SK-N-SH treated with all-trans-retinoic acid at 6 μM for 48 hours (cell line): ENCODE results near the gene PLPPR5.
A peak's percentile ranks its signal among the peaks of the same experiment; 100 is the strongest.

ENCODE experiments used
- ATAC-seq: fragments of 200-7000 bp; cut with Tn5 transposase; 3 replicates; pipeline ENCODE4 v1.9.1; 2020; ENCODE audit warnings: mild to moderate bottlenecking, moderate library complexity
- ARNTL ChIP-seq: fragments of 450-650 bp; formaldehyde crosslinking; IDR thresholded peaks from 2 replicates; pipeline ENCODE4 v1.5.0; 2020; ENCODE audit warnings: low read depth, mild to moderate bottlenecking, moderate library complexity, borderline replicate concordance
- BACH2 ChIP-seq: fragments of 250-450 bp; sonication (Bioruptor Pico); IDR thresholded peaks from 2 replicates; pipeline ENCODE4 v1.9.0; 2021; ENCODE audit warnings: mild to moderate bottlenecking, borderline replicate concordance
- ESRRG ChIP-seq: fragments of 250-450 bp; sonication (Bioruptor Pico); IDR thresholded peaks from 2 replicates; pipeline ENCODE4 v1.6.1; 2021; ENCODE audit warnings: mild to moderate bottlenecking
- ISL1 ChIP-seq: fragments of 250-450 bp; sonication (Bioruptor Pico); IDR thresholded peaks from 2 replicates; pipeline ENCODE4 v2.1.2; 2022; ENCODE audit warnings: mild to moderate bottlenecking, moderate library complexity
- OSR1 ChIP-seq: fragments of 250-450 bp; sonication (Bioruptor Pico); IDR thresholded peaks from 2 replicates; pipeline ENCODE4 v1.8.0; 2022; ENCODE audit warnings: moderate library complexity, mild to moderate bottlenecking, inconsistent platforms
- PPARA ChIP-seq: fragments of 250-450 bp; sonication (Bioruptor Pico); IDR thresholded peaks from 2 replicates; pipeline ENCODE4 v1.5.0; 2020; ENCODE audit warnings: mild to moderate bottlenecking, borderline replicate concordance
- RARB ChIP-seq: fragments of 250-450 bp; sonication (Bioruptor Pico); IDR thresholded peaks from 2 replicates; pipeline ENCODE4 v1.8.0; 2021; ENCODE audit warnings: mild to moderate bottlenecking, moderate library complexity
- SNAI2 ChIP-seq: fragments of 250-450 bp; sonication (Bioruptor Pico); IDR thresholded peaks from 2 replicates; pipeline ENCODE4 v1.5.0; 2020; ENCODE audit warnings: mild to moderate bottlenecking, moderate library complexity
- TCF4 ChIP-seq: fragments of 250-450 bp; sonication (Bioruptor Pico); IDR thresholded peaks from 2 replicates; pipeline ENCODE4 v1.8.0; 2021; ENCODE audit warnings: mild to moderate bottlenecking, moderate library complexity, borderline replicate concordance
- TOX ChIP-seq: fragments of 250-450 bp; sonication (Bioruptor Pico); IDR thresholded peaks from 2 replicates; pipeline ENCODE4 v1.8.0; 2021; ENCODE audit warnings: mild to moderate bottlenecking, moderate library complexity, borderline replicate concordance
- ZFP30 ChIP-seq: fragments of 450-650 bp; formaldehyde crosslinking; IDR thresholded peaks from 2 replicates; pipeline ENCODE4 v1.5.0; 2022; ENCODE audit warnings: mild to moderate bottlenecking, moderate library complexity
- ZNF565 ChIP-seq: fragments of 450-650 bp; formaldehyde crosslinking; conservative IDR thresholded peaks from 2 replicates; pipeline ENCODE4 v1.5.0; 2020; ENCODE audit warnings: low read depth, mild to moderate bottlenecking, moderate library complexity
- ZNF70 ChIP-seq: fragments of 450-650 bp; formaldehyde crosslinking; IDR thresholded peaks from 2 replicates; pipeline ENCODE4 v1.5.0; 2020; ENCODE audit warnings: mild to moderate bottlenecking, moderate library complexity
- ZNF8 ChIP-seq: fragments of 450-650 bp; formaldehyde crosslinking; IDR thresholded peaks from 2 replicates; pipeline ENCODE4 v1.5.0; 2020; ENCODE audit warnings: mild to moderate bottlenecking, moderate library complexity
- TF ChIP-seq, protein P1 (sequence below): fragments of 250-450 bp; sonication (Bioruptor Pico); IDR thresholded peaks from 2 replicates; pipeline ENCODE4 v1.5.0; 2020; ENCODE audit warnings: mild to moderate bottlenecking, moderate library complexity
- TF ChIP-seq, protein P2 (sequence below): fragments of 250-450 bp; sonication (Bioruptor Pico); IDR thresholded peaks from 2 replicates; pipeline ENCODE4 v1.8.0; 2021; ENCODE audit warnings: low read depth, mild to moderate bottlenecking, moderate library complexity, borderline replicate concordance
- TF ChIP-seq, protein P3 (sequence below): fragments of 250-450 bp; sonication (Bioruptor Pico); IDR thresholded peaks from 2 replicates; pipeline ENCODE4 v1.5.1; 2021; ENCODE audit warnings: mild to moderate bottlenecking, moderate library complexity
- TF ChIP-seq, protein P4 (sequence below): fragments of 250-450 bp; sonication (Bioruptor Pico); IDR thresholded peaks from 2 replicates; pipeline ENCODE4 v1.8.0; 2020; ENCODE audit warnings: mild to moderate bottlenecking, moderate library complexity, borderline replicate concordance
- TF ChIP-seq, protein P5 (sequence below): fragments of 250-450 bp; sonication (Bioruptor Pico); IDR thresholded peaks from 2 replicates; pipeline ENCODE4 v1.5.1; 2020; ENCODE audit warnings: low read depth, mild to moderate bottlenecking, moderate library complexity

The PLPPR5 gene

GRCh38 chr1:99004861-99005442 is at the start of gene PLPPR5:
Gene PLPPR5, minus strand, starts transcription at chr1:99004861. Its CDS starts 190 bp downstream, at chr1:99004671.
- ATAC-seq: peak; percentile 81
- TF ChIP-seq PPARA (CRISPR knock-in tag) (no peak), ARNTL (CRISPR knock-in tag) (no peak), ZNF70 (no peak), BACH2 (CRISPR knock-in tag) (no peak), ZNF8 (CRISPR knock-in tag) (no peak), ESRRG (CRISPR knock-in tag) (no peak), RARB (no peak), TCF4 (CRISPR knock-in tag) (no peak)
- TF ChIP-seq, protein P1, sequence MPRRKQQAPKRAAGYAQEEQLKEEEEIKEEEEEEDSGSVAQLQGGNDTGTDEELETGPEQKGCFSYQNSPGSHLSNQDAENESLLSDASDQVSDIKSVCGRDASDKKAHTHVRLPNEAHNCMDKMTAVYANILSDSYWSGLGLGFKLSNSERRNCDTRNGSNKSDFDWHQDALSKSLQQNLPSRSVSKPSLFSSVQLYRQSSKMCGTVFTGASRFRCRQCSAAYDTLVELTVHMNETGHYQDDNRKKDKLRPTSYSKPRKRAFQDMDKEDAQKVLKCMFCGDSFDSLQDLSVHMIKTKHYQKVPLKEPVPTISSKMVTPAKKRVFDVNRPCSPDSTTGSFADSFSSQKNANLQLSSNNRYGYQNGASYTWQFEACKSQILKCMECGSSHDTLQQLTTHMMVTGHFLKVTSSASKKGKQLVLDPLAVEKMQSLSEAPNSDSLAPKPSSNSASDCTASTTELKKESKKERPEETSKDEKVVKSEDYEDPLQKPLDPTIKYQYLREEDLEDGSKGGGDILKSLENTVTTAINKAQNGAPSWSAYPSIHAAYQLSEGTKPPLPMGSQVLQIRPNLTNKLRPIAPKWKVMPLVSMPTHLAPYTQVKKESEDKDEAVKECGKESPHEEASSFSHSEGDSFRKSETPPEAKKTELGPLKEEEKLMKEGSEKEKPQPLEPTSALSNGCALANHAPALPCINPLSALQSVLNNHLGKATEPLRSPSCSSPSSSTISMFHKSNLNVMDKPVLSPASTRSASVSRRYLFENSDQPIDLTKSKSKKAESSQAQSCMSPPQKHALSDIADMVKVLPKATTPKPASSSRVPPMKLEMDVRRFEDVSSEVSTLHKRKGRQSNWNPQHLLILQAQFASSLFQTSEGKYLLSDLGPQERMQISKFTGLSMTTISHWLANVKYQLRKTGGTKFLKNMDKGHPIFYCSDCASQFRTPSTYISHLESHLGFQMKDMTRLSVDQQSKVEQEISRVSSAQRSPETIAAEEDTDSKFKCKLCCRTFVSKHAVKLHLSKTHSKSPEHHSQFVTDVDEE (CRISPR knock-in tag): no peak
- TF ChIP-seq, protein P2, sequence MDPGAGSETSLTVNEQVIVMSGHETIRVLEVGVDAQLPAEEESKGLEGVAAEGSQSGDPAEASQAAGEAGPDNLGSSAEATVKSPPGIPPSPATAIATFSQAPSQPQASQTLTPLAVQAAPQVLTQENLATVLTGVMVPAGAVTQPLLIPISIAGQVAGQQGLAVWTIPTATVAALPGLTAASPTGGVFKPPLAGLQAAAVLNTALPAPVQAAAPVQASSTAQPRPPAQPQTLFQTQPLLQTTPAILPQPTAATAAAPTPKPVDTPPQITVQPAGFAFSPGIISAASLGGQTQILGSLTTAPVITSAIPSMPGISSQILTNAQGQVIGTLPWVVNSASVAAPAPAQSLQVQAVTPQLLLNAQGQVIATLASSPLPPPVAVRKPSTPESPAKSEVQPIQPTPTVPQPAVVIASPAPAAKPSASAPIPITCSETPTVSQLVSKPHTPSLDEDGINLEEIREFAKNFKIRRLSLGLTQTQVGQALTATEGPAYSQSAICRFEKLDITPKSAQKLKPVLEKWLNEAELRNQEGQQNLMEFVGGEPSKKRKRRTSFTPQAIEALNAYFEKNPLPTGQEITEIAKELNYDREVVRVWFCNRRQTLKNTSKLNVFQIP (CRISPR knock-in tag): no peak
- TF ChIP-seq, protein P3, sequence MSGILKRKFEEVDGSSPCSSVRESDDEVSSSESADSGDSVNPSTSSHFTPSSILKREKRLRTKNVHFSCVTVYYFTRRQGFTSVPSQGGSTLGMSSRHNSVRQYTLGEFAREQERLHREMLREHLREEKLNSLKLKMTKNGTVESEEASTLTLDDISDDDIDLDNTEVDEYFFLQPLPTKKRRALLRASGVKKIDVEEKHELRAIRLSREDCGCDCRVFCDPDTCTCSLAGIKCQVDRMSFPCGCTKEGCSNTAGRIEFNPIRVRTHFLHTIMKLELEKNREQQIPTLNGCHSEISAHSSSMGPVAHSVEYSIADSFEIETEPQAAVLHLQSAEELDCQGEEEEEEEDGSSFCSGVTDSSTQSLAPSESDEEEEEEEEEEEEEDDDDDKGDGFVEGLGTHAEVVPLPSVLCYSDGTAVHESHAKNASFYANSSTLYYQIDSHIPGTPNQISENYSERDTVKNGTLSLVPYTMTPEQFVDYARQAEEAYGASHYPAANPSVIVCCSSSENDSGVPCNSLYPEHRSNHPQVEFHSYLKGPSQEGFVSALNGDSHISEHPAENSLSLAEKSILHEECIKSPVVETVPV (CRISPR knock-in tag): no peak

DNA sequence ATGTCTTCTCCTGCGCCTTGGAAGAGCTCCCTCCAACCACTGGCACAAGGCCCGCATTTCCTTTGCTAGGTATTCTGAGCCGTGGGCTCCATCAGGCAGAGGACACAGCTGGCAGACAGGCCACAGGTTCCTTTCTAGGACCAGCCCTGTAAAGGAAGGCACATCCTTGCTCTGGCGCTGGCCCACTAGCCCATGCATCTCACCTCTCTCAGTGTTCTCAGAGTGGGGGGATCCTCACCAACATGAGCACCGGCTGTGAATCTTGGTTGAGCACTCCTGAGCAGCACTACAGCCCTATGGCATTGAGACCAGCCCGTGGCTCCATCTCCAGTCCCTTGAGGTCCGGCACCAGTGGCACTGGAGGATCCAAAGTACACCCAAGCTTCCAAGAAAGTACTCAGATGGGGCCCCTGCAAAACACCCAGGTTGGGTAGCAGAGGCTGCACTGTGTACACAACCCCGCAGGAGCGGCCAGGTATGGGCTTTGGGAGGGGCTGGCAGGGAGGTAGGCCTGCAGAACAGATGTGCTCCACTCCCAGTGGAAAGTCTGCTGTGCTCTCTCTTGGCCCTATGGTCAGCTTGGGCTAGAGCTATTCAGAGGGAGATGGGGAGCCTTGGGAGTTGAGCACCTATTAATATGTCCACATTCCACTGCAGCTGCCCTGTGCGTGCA is 47.1 kb upstream of the PLPPR5 start:
- ATAC-seq: no peak

More for the DNA sequence above, 47.1 kb upstream of the PLPPR5 start:
- no peak for TF ChIP-seq ARNTL (CRISPR knock-in tag)
- TF ChIP-seq, protein P3 (CRISPR knock-in tag): no peak
- no peak for TF ChIP-seq TOX
- TF ChIP-seq ZNF565 (CRISPR knock-in tag): no peak
- TF ChIP-seq RARB: no peak
- no peak for TF ChIP-seq ZFP30 (CRISPR knock-in tag)
- no peak for TF ChIP-seq ISL1 (CRISPR knock-in tag)
- no peak for TF ChIP-seq ZNF70
- TF ChIP-seq, protein P2 (CRISPR knock-in tag): no peak
- TF ChIP-seq, protein P4, sequence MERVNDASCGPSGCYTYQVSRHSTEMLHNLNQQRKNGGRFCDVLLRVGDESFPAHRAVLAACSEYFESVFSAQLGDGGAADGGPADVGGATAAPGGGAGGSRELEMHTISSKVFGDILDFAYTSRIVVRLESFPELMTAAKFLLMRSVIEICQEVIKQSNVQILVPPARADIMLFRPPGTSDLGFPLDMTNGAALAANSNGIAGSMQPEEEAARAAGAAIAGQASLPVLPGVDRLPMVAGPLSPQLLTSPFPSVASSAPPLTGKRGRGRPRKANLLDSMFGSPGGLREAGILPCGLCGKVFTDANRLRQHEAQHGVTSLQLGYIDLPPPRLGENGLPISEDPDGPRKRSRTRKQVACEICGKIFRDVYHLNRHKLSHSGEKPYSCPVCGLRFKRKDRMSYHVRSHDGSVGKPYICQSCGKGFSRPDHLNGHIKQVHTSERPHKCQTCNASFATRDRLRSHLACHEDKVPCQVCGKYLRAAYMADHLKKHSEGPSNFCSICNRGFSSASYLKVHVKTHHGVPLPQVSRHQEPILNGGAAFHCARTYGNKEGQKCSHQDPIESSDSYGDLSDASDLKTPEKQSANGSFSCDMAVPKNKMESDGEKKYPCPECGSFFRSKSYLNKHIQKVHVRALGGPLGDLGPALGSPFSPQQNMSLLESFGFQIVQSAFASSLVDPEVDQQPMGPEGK: no peak
- TF ChIP-seq, protein P5, sequence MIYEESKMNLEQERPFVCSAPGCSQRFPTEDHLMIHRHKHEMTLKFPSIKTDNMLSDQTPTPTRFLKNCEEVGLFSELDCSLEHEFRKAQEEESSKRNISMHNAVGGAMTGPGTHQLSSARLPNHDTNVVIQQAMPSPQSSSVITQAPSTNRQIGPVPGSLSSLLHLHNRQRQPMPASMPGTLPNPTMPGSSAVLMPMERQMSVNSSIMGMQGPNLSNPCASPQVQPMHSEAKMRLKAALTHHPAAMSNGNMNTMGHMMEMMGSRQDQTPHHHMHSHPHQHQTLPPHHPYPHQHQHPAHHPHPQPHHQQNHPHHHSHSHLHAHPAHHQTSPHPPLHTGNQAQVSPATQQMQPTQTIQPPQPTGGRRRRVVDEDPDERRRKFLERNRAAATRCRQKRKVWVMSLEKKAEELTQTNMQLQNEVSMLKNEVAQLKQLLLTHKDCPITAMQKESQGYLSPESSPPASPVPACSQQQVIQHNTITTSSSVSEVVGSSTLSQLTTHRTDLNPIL (CRISPR knock-in tag): no peak
- no peak for TF ChIP-seq SNAI2 (CRISPR knock-in tag)
- no peak for TF ChIP-seq ZNF8 (CRISPR knock-in tag)
- no peak for TF ChIP-seq OSR1 (CRISPR knock-in tag)
- no peak for TF ChIP-seq ESRRG (CRISPR knock-in tag)
- TF ChIP-seq TCF4 (CRISPR knock-in tag): no peak
